K562 (cell line): ENCODE measurements around the gene CTSK. TPM values are rescaled to one million over a fixed set of nuclear protein-coding genes. Genes with fewer than 3 reads are reported as not detected.

ENCODE experiments used
- ATF1 ChIP-seq, 2 experiments: fragments of 450-650 bp in 1 of 2; IDR thresholded peaks; 2 replicates each; pipeline ENCODE4 v1.6.1; 2016; ENCODE audit warnings: missing compliant biosample characterization in 1 of 2, missing genetic modification characterization in 1 of 2
- CSDE1 ChIP-seq, 2 experiments: fragments of 450-650 bp; IDR thresholded peaks; 2 replicates each; pipeline ENCODE4 v1.6.1; 2016; ENCODE audit warnings: mild to moderate bottlenecking in 1 of 2
- CTBP1 ChIP-seq: fragments of 450-650 bp; IDR thresholded peaks from 2 replicates; pipeline ENCODE4 v1.6.1; 2016; ENCODE audit warnings: borderline replicate concordance
- EP400 ChIP-seq: fragments of 450-650 bp; IDR thresholded peaks from 2 replicates; pipeline ENCODE4 v1.6.1; 2017; ENCODE audit warnings: antibody characterized with exemption, mild to moderate bottlenecking, moderate library complexity
- FOSL1 ChIP-seq: fragments of 200-800 bp; sonication (Bioruptor generic); conservative IDR thresholded peaks from 2 replicates; pipeline ENCODE4 v1.6.1; 2016; ENCODE audit warnings: missing genetic modification characterization, missing compliant biosample characterization
- FOXK2 ChIP-seq, 2 experiments: fragments of 450-650 bp; IDR thresholded peaks in 1 of 2; conservative IDR thresholded peaks in 1 of 2; 2 replicates each; pipeline ENCODE4 v1.6.1; 2016; ENCODE audit warnings: low read depth in 2 of 2, mild to moderate bottlenecking in 1 of 2
- GATAD2A ChIP-seq: fragments of 450-650 bp; IDR thresholded peaks from 2 replicates; pipeline ENCODE4 v1.6.1; 2017
- KLF10 ChIP-seq: fragments of 250-450 bp; sonication (Bioruptor Pico); IDR thresholded peaks from 2 replicates; pipeline ENCODE4 v1.6.1; 2021; ENCODE audit warnings: matching md5 sums
- L3MBTL2 ChIP-seq: fragments of 450-650 bp; IDR thresholded peaks from 2 replicates; pipeline ENCODE4 v1.6.1; 2016; ENCODE audit warnings: mild to moderate bottlenecking, moderate library complexity
- NFRKB ChIP-seq: fragments of 450-650 bp; IDR thresholded peaks from 2 replicates; pipeline ENCODE4 v1.6.1; 2016; ENCODE audit warnings: low read depth
- RB1 ChIP-seq: fragments of 450-650 bp; IDR thresholded peaks from 2 replicates; pipeline ENCODE4 v1.6.1; 2017; ENCODE audit warnings: low read depth, mild to moderate bottlenecking
- RFX1 ChIP-seq: fragments of 450-650 bp; IDR thresholded peaks from 2 replicates; pipeline ENCODE4 v1.6.1; 2016; ENCODE audit warnings: mild to moderate bottlenecking, moderate library complexity
- SMAD4 ChIP-seq: fragments of 250-450 bp; sonication (Bioruptor Pico); conservative IDR thresholded peaks from 2 replicates; pipeline ENCODE4 v1.8.0; 2021; ENCODE audit warnings: inconsistent platforms, mild to moderate bottlenecking, moderate library complexity
- SMARCA4 ChIP-seq: fragments of 450-650 bp; IDR thresholded peaks from 2 replicates; pipeline ENCODE4 v1.6.1; 2016
- SMARCE1 ChIP-seq: fragments of 450-650 bp; IDR thresholded peaks from 2 replicates; pipeline ENCODE4 v1.7.1; 2016; ENCODE audit warnings: mild to moderate bottlenecking
- SPI1 ChIP-seq: IDR thresholded peaks from 2 replicates; pipeline ENCODE4 v1.6.1; 2011; ENCODE audit warnings: low read depth, low read length, control low read depth, borderline replicate concordance
- TAF9B ChIP-seq: fragments of 450-650 bp; IDR thresholded peaks from 2 replicates; pipeline ENCODE4 v1.6.1; 2018; ENCODE audit warnings: mild to moderate bottlenecking; ENCODE audit not compliant: partially characterized antibody
- THRB ChIP-seq: fragments of 450-650 bp; formaldehyde crosslinking; conservative IDR thresholded peaks from 2 replicates; pipeline ENCODE4 v1.4.0; 2022; ENCODE audit warnings: mild to moderate bottlenecking, missing genetic modification characterization
- XRCC4 ChIP-seq: IDR thresholded peaks from one replicate; pipeline ENCODE4 v1.6.1; 2011; ENCODE audit not compliant: insufficient read depth, insufficient read length; ENCODE audit errors: extremely low read depth
- ZBTB5 ChIP-seq: fragments of 450-650 bp; IDR thresholded peaks from 2 replicates; pipeline ENCODE4 v1.6.1; 2017; ENCODE audit warnings: antibody characterized with exemption
- ZNF175 ChIP-seq: fragments of 200-800 bp; sonication (Bioruptor generic); IDR thresholded peaks from 2 replicates; pipeline ENCODE4 v1.6.1; 2016; ENCODE audit warnings: low read depth, mild to moderate bottlenecking, missing genetic modification characterization, missing compliant biosample characterization
- ZNF444 ChIP-seq: fragments of 250-450 bp; sonication (Bioruptor Pico); IDR thresholded peaks from 2 replicates; pipeline ENCODE4 v1.4.0; 2020; ENCODE audit warnings: mild to moderate bottlenecking, moderate library complexity
- ZNF592 ChIP-seq: fragments of 450-650 bp; IDR thresholded peaks from 2 replicates; pipeline ENCODE4 v1.6.1; 2017; ENCODE audit warnings: antibody characterized with exemption, mild to moderate bottlenecking
- ZNF695 ChIP-seq: fragments of 450-650 bp; formaldehyde crosslinking; IDR thresholded peaks from 2 replicates; pipeline ENCODE4 v1.4.0; 2020; ENCODE audit warnings: mild to moderate bottlenecking, moderate library complexity
- polyA plus RNA-seq, 8 experiments: library from polyadenylated mRNA; depleted of rRNA in 4 of 8; stranded (reverse) in 5 of 8; unstranded in 3 of 8; fragments of >200 nt; fragmentation: Nextera tagmentation in 2 of 8; fragmentation: Illumina TruSeq in 1 of 8; extraction: Ambion mirVana in 2 of 8; extraction: Trizol in 1 of 8; gene quantifications; 2 replicates each; pipeline versions ENCODE4 v1.2.1 to v1.2.3, GENCODE V29; 2011 to 2014; ENCODE audit warnings: inconsistent platforms in 1 of 8, missing spikeins in 1 of 8
- total RNA-seq, 7 experiments: library from RNA; depleted of rRNA in 6 of 7; stranded (reverse); fragments of >200 nt in 6 of 7; fragmentation: Illumina TruSeq in 2 of 7; extraction: Trizol in 2 of 7; gene quantifications; 2 replicates each; pipeline versions ENCODE4 v1.2.1 to v1.2.3, GENCODE V29; 2011 to 2021; ENCODE audit warnings: low replicate concordance in 1 of 7

Gene CTSK
- total and polyA plus RNA-seq, 9 of the 15 experiments (the other 6 are each of a cell fraction or from before 2014, with no cell fraction given), result 0.84 to 2.5 (median 1.3) TPM

GRCh38 chr1:150765296-150765976 lies 42.6 kb downstream of the CTSK start, which contains the start of gene CTSS (continued):
- peak; percentile 50; the same call in 1 of the 2 replicates for TF ChIP-seq ZNF592
- TF ChIP-seq KLF10 (CRISPR knock-in tag), result no peak
- no peak; the same call in 1 of the 2 replicates for TF ChIP-seq ZNF175 (CRISPR knock-in tag)
- TF ChIP-seq ZNF695, result no peak
- TF ChIP-seq TAF9B, result peak; percentile 9
- no peak for TF ChIP-seq RB1
- peak; percentile 15; the same call in 1 of the 2 replicates for TF ChIP-seq CTBP1
- peak; percentile 99 for TF ChIP-seq SPI1
- TF ChIP-seq SMARCE1, result peak; percentile 53; the same call in 1 of the 2 replicates
- TF ChIP-seq FOSL1 (tag), result peak; percentile 44; the same call in 1 of the 2 replicates
- TF ChIP-seq ATF1 (CRISPR knock-in tag; IDR thresholded peaks at IDR 0.05), result no peak
- TF ChIP-seq ATF1 (tag; IDR thresholded peaks at IDR 0.05), result no peak
- TF ChIP-seq CSDE1 (IDR thresholded peaks at IDR 0.05), result no peak
- no peak for TF ChIP-seq GATAD2A
- no peak for TF ChIP-seq SMAD4 (CRISPR knock-in tag)
- TF ChIP-seq SMARCA4, result peak; percentile 56; the same call in 1 of the 2 replicates
- peak; percentile 58 for TF ChIP-seq L3MBTL2
- 0 out of 2 replicates have a peak, but pooled peaks have one; percentile 39 for TF ChIP-seq NFRKB
- TF ChIP-seq FOXK2 (conservative IDR thresholded peaks at IDR 0.05 in 1 of 2, IDR thresholded peaks at IDR 0.05 in 1 of 2; ENCODE audit: low read depth in 2 of 2), result 0 out of 4 replicates have a peak, but pooled peaks of 1 of the 2 experiments have one; percentile 24
- no peak for TF ChIP-seq ZNF444 (CRISPR knock-in tag)
- 0 out of 2 replicates have a peak, but pooled peaks have one; percentile 43 for TF ChIP-seq EP400
- no peak for TF ChIP-seq RFX1
- no peak for TF ChIP-seq ZBTB5
- no peak for TF ChIP-seq THRB (CRISPR knock-in tag)
- no peak for TF ChIP-seq XRCC4
